WTC11 (cell line): Measurements from ENCODE around the gene NOS3. TPM values are rescaled to one million over a fixed set of nuclear protein-coding genes. Genes with fewer than 3 reads are reported as not detected.

Experiments
- ATAC-seq: fragments of 200-7000 bp; cut with Tn5 transposase; 2 replicates; pipeline ENCODE4 v1.10.0; 2021; ENCODE audit warnings: mild to moderate bottlenecking, moderate library complexity
- CTCF ChIA-PET: fragments of 300-600 bp; sonication (Branson Sonifier 250); formaldehyde crosslinking; loops from one replicate; lab custom pipeline; 2021; ENCODE audit warnings: antibody characterized with exemption; lab: Charles Lee
- POLR2A ChIA-PET: fragments of 350-600 bp; sonication (Branson Sonifier 250); formaldehyde crosslinking; loops from one replicate; lab custom pipeline; 2021; ENCODE audit warnings: antibody characterized with exemption; lab: Charles Lee
- DNase-seq: peaks from one replicate; pipeline ENCODE4 v3.0.0; 2021; ENCODE audit warnings: low spot score
- H3K27ac Mint-ChIP-seq: 2 replicates; pipeline ENCODE4 v1.8.0; 2021; ENCODE audit warnings: mixed read lengths
- H3K27me3 Mint-ChIP-seq: 2 replicates; pipeline ENCODE4 v1.8.0; 2021; ENCODE audit warnings: low read depth, mild to moderate bottlenecking, moderate library complexity, mixed read lengths
- H3K36me3 Mint-ChIP-seq: 2 replicates; pipeline ENCODE4 v1.8.0; 2021; ENCODE audit warnings: mixed read lengths
- H3K4me1 Mint-ChIP-seq: 2 replicates; pipeline ENCODE4 v1.8.0; 2022; ENCODE audit warnings: mixed read lengths
- H3K4me3 Mint-ChIP-seq: 2 replicates; pipeline ENCODE4 v1.8.0; 2021; ENCODE audit warnings: mild to moderate bottlenecking, moderate library complexity, mixed read lengths
- H3K9me3 Mint-ChIP-seq: 2 replicates; pipeline ENCODE4 v1.8.0; 2021; ENCODE audit warnings: mixed read lengths
- CREM ChIP-seq: sonication (generic); formaldehyde crosslinking; IDR thresholded peaks from 2 replicates; pipeline ENCODE4 v1.8.1; 2022; ENCODE audit warnings: mild to moderate bottlenecking, missing genetic modification reagents, moderate library complexity
- IRF2 ChIP-seq: sonication (generic); formaldehyde crosslinking; IDR thresholded peaks from 2 replicates; pipeline ENCODE4 v1.8.0; 2022; ENCODE audit warnings: low read depth, missing genetic modification reagents, borderline replicate concordance
- JUN ChIP-seq: sonication (generic); formaldehyde crosslinking; IDR thresholded peaks from 2 replicates; pipeline ENCODE4 v1.8.0; 2023; ENCODE audit warnings: mild to moderate bottlenecking, missing genetic modification reagents
- MYBL2 ChIP-seq: sonication (generic); formaldehyde crosslinking; IDR thresholded peaks from 2 replicates; pipeline ENCODE4 v1.8.1; 2023; ENCODE audit warnings: mild to moderate bottlenecking, moderate library complexity, missing genetic modification reagents
- NFATC4 ChIP-seq: fragments of 250-450 bp; sonication (Bioruptor Pico); IDR thresholded peaks from 2 replicates; pipeline ENCODE4 v1.9.0; 2021; ENCODE audit warnings: mild to moderate bottlenecking
- NFYB ChIP-seq: sonication (generic); formaldehyde crosslinking; conservative IDR thresholded peaks from 2 replicates; pipeline ENCODE4 v1.8.0; 2022; ENCODE audit warnings: low read depth, missing genetic modification reagents
- RELA ChIP-seq: sonication (generic); formaldehyde crosslinking; IDR thresholded peaks from 2 replicates; pipeline ENCODE4 v1.8.1; 2022; ENCODE audit warnings: missing genetic modification reagents, mild to moderate bottlenecking, borderline replicate concordance
- total RNA-seq: library from RNA; stranded (reverse); gene quantifications from 3 replicates; pipeline ENCODE4 v1.2.3, GENCODE V29; 2021
- TF ChIP-seq, protein P1 (sequence below): fragments of 250-450 bp; sonication (Bioruptor Pico); IDR thresholded peaks from 2 replicates; pipeline ENCODE4 v1.9.0; 2021; ENCODE audit warnings: mild to moderate bottlenecking
- TF ChIP-seq, protein P2 (sequence below): fragments of 250-450 bp; sonication (Bioruptor Pico); IDR thresholded peaks from 2 replicates; pipeline ENCODE4 v1.9.0; 2021; ENCODE audit warnings: mild to moderate bottlenecking
- TF ChIP-seq, protein P3 (sequence below): fragments of 200-600 bp; IDR thresholded peaks from 2 replicates; pipeline ENCODE4 v1.8.0; 2022; ENCODE audit warnings: antibody characterized with exemption
- TF ChIP-seq, protein P4 (sequence below): sonication (generic); formaldehyde crosslinking; IDR thresholded peaks from 2 replicates; pipeline ENCODE4 v1.8.1; 2023; ENCODE audit warnings: mild to moderate bottlenecking, missing genetic modification reagents, borderline replicate concordance
- TF ChIP-seq, protein P5 (sequence below): sonication (generic); formaldehyde crosslinking; IDR thresholded peaks from 2 replicates; pipeline ENCODE4 v1.8.1; 2023; ENCODE audit warnings: mild to moderate bottlenecking, missing genetic modification reagents

NOS3 gene
- total RNA-seq, 1 experiment from 2014 or later, result 6.6 TPM

DNA sequence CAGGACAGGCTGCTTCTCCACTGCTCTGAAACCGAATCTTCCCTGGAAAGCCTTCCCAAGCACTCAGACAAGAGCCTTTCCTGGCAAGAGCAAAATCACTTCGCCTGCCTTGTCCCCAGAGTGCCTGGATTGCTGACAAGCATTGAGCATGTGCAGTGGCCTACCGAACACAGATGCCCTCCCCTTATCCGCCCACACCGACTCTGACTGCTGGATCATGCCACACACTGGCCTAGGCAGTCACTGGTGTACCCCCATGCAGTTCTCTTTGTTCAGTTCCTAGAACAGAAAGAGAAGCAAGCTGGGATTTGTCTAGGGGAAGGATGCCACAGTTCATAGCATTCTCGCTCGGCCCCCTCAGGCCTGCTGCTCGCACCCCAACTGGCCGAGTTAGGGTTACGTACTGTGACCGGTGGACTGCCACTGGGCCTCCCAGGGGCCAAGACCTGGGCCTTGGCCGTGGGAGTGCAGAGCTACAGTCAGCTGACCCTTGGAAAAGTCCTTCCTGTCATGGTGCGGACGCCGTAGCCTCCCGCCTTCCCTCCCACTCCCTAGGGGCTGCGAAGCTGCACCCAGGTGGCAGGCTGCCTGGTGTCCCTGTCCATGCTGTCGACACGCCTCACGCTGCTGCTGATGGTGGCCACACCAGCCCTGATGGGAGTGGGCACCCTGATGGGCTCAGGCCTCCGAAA is 44.4 kb downstream of the NOS3 start:
- POLR2A ChIA-PET, result no interaction called here
- CTCF ChIA-PET, result interaction anchor here (4.4 kb wide), 1 partner anchor 17 kb away, joined by 32 read pairs; no protein-coding TSS in a partner anchor
- TF ChIP-seq CREM (CRISPR knock-in tag) (no peak), RELA (CRISPR knock-in tag) (no peak), NFATC4 (no peak), JUN (no peak), IRF2 (no peak), NFYB (CRISPR knock-in tag) (no peak)
- TF ChIP-seq, protein P1, sequence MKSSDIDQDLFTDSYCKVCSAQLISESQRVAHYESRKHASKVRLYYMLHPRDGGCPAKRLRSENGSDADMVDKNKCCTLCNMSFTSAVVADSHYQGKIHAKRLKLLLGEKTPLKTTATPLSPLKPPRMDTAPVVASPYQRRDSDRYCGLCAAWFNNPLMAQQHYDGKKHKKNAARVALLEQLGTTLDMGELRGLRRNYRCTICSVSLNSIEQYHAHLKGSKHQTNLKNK (CRISPR knock-in tag), result no peak
- TF ChIP-seq, protein P2, sequence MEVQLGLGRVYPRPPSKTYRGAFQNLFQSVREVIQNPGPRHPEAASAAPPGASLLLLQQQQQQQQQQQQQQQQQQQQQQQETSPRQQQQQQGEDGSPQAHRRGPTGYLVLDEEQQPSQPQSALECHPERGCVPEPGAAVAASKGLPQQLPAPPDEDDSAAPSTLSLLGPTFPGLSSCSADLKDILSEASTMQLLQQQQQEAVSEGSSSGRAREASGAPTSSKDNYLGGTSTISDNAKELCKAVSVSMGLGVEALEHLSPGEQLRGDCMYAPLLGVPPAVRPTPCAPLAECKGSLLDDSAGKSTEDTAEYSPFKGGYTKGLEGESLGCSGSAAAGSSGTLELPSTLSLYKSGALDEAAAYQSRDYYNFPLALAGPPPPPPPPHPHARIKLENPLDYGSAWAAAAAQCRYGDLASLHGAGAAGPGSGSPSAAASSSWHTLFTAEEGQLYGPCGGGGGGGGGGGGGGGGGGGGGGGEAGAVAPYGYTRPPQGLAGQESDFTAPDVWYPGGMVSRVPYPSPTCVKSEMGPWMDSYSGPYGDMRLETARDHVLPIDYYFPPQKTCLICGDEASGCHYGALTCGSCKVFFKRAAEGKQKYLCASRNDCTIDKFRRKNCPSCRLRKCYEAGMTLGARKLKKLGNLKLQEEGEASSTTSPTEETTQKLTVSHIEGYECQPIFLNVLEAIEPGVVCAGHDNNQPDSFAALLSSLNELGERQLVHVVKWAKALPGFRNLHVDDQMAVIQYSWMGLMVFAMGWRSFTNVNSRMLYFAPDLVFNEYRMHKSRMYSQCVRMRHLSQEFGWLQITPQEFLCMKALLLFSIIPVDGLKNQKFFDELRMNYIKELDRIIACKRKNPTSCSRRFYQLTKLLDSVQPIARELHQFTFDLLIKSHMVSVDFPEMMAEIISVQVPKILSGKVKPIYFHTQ, result no peak
- TF ChIP-seq, protein P3, sequence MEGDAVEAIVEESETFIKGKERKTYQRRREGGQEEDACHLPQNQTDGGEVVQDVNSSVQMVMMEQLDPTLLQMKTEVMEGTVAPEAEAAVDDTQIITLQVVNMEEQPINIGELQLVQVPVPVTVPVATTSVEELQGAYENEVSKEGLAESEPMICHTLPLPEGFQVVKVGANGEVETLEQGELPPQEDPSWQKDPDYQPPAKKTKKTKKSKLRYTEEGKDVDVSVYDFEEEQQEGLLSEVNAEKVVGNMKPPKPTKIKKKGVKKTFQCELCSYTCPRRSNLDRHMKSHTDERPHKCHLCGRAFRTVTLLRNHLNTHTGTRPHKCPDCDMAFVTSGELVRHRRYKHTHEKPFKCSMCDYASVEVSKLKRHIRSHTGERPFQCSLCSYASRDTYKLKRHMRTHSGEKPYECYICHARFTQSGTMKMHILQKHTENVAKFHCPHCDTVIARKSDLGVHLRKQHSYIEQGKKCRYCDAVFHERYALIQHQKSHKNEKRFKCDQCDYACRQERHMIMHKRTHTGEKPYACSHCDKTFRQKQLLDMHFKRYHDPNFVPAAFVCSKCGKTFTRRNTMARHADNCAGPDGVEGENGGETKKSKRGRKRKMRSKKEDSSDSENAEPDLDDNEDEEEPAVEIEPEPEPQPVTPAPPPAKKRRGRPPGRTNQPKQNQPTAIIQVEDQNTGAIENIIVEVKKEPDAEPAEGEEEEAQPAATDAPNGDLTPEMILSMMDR, result no peak
- TF ChIP-seq, protein P4, sequence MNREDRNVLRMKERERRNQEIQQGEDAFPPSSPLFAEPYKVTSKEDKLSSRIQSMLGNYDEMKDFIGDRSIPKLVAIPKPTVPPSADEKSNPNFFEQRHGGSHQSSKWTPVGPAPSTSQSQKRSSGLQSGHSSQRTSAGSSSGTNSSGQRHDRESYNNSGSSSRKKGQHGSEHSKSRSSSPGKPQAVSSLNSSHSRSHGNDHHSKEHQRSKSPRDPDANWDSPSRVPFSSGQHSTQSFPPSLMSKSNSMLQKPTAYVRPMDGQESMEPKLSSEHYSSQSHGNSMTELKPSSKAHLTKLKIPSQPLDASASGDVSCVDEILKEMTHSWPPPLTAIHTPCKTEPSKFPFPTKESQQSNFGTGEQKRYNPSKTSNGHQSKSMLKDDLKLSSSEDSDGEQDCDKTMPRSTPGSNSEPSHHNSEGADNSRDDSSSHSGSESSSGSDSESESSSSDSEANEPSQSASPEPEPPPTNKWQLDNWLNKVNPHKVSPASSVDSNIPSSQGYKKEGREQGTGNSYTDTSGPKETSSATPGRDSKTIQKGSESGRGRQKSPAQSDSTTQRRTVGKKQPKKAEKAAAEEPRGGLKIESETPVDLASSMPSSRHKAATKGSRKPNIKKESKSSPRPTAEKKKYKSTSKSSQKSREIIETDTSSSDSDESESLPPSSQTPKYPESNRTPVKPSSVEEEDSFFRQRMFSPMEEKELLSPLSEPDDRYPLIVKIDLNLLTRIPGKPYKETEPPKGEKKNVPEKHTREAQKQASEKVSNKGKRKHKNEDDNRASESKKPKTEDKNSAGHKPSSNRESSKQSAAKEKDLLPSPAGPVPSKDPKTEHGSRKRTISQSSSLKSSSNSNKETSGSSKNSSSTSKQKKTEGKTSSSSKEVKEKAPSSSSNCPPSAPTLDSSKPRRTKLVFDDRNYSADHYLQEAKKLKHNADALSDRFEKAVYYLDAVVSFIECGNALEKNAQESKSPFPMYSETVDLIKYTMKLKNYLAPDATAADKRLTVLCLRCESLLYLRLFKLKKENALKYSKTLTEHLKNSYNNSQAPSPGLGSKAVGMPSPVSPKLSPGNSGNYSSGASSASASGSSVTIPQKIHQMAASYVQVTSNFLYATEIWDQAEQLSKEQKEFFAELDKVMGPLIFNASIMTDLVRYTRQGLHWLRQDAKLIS, result no peak
- TF ChIP-seq, protein P5, sequence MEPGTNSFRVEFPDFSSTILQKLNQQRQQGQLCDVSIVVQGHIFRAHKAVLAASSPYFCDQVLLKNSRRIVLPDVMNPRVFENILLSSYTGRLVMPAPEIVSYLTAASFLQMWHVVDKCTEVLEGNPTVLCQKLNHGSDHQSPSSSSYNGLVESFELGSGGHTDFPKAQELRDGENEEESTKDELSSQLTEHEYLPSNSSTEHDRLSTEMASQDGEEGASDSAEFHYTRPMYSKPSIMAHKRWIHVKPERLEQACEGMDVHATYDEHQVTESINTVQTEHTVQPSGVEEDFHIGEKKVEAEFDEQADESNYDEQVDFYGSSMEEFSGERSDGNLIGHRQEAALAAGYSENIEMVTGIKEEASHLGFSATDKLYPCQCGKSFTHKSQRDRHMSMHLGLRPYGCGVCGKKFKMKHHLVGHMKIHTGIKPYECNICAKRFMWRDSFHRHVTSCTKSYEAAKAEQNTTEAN (CRISPR knock-in tag), result no peak

DNA sequence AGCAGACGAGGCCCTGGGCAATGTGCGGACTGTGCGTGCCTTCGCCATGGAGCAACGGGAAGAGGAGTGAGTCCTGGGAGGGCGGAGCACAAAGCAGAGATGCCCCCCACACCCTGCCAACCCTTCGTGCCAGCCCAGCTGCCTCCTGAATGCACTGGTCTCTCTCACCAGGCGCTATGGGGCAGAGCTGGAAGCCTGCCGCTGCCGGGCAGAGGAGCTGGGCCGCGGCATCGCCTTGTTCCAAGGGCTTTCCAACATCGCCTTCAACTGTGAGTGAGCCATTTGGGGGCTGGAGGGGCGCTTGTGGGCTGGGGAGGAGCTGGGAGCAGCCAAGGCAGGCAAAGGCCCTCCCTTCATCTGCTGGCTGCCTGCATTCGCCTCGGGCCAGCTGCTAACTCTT is 45.1 kb downstream of the NOS3 start:
- ChIA-PET CTCF (interaction anchor here (1.6 kb wide), 1 partner anchor 8 kb away, joined by 4 read pairs; the partner anchor contains the start of gene ABCB8), POLR2A (no interaction called here)
- TF ChIP-seq MYBL2 (CRISPR knock-in tag), result no peak
- H3K4me3 Mint-ChIP-seq, result no peak overlapping the region
- H3K9me3 Mint-ChIP-seq, result no peaks in the 10 kb centered on the region
- H3K36me3 Mint-ChIP-seq, result no peaks in the 10 kb centered on the region
- H3K27ac Mint-ChIP-seq, result no peak overlapping the region
- no peak for ATAC-seq
- H3K4me1 Mint-ChIP-seq, result no peaks in the 10 kb centered on the region
- H3K27me3 Mint-ChIP-seq, result no peaks in the 10 kb centered on the region
- DNase-seq, result no peak

More for the DNA sequence above, 44.4 kb downstream of the NOS3 start:
- DNase-seq (no peak), ATAC-seq (no peak)
- Mint-ChIP-seq H3K36me3 (no peaks in the 10 kb centered on the region), H3K4me3 (no peak overlapping the region), H3K27me3 (no peaks in the 10 kb centered on the region), H3K27ac (no peak overlapping the region), H3K9me3 (no peaks in the 10 kb centered on the region), H3K4me1 (no peaks in the 10 kb centered on the region)
